HG03460 (cell line): Measurements from ENCODE around the gene MARS2.
"Not testable (repeated sequence)": the region's sequence is repeated elsewhere in the genome, so short reads cannot be mapped to it uniquely, and the experiment has no call there.

Experiments used
- ATAC-seq: cut with Tn5 transposase; IDR thresholded peaks from one replicate; pipeline ENCODE4 v1.9.1; 2021; ENCODE audit not compliant: unreplicated experiment

MARS2 gene

DNA sequence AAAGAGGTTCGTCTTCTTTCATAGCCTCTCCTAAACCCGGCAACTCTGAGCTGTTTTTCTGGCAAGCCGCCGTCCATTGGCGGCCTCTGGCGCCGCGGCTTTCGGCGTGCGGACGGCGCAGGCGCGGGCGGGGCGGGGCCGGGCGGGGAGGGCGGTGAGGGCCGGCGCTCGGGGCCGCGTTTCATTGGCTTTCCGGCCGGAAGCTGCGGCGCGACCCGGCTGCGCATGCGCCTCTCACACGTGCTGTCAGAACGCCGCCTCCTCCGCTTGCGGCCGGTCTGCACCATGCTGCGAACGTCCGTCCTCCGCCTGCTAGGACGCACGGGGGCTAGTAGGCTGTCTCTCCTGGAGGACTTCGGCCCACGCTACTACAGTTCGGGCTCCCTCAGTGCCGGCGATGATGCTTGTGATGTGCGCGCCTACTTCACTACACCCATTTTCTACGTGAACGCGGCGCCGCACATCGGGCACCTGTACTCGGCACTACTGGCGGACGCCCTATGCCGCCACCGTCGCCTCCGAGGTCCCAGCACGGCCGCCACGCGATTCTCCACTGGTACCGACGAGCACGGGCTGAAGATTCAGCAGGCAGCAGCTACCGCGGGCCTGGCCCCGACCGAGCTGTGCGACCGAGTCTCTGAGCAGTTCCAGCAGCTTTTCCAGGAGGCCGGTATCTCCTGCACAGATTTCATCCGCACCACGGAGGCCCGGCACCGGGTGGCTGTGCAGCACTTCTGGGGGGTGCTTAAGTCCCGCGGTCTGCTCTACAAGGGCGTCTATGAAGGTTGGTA, at the start of gene MARS2:
TSS of gene MARS2 (plus strand) at position 249 of the 791 bp plus-strand sequence. CDS start at position 286, 37 bp downstream.
- peak; percentile 80 for ATAC-seq

DNA sequence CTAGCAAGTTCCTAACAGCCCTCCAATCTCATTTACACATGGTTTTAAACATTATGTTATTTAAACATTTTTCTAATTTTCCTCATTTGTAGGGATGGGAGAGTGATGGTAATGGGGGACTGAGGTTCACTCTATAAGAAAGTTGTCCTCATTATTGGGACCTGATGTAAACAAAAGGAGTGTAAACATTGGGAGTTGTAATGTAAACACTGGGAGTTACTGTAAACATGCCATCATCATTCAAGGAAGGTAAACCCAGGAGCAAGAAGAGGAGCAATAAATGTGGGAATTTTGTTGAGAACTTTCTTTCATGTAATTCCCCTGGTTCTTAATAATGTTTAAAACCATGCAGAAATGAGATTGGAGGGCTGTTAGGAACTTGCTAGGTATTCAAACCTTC, 47.6 kb upstream of the MARS2 start:
- no peak for ATAC-seq

DNA sequence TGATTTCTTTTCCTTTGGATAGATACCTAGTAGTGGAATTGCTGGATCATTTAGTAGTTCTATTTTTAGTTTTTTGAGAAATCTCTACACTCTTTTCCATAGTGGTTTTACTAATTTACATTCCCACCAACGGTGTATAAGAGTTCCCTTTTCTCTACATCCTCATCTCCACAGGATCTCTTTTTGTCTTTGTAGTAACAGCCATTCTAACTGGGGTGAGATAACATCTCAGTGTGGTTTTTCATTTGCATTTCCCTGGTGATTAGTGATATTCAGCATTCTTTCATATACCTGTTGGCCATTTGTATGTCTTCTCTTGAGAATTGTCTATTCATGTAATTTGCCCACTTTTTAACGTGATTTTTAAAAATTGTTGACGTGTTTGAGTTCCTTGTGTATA, 43.5 kb upstream of the MARS2 start:
- ATAC-seq: no peak

DNA sequence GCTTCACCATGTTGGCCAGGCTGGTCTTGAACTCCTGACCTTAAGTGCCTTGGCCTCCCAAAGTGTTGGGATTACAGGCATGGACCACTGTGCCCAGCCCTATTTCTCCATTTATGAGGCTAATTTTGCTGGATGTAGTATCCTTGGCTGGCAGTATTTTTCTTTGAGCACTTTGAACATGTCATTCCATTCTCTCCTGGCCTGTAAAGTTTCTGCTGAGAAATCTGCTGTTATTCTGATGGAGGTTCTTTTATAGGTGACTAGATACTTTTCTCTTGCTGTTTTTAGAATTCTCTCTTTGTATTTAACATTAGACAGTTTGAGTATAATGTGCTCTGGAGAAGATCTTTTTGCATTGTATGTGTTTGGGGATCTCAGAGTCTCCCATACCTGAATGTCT, 38.9 kb upstream of the MARS2 start:
- no peak for ATAC-seq

DNA sequence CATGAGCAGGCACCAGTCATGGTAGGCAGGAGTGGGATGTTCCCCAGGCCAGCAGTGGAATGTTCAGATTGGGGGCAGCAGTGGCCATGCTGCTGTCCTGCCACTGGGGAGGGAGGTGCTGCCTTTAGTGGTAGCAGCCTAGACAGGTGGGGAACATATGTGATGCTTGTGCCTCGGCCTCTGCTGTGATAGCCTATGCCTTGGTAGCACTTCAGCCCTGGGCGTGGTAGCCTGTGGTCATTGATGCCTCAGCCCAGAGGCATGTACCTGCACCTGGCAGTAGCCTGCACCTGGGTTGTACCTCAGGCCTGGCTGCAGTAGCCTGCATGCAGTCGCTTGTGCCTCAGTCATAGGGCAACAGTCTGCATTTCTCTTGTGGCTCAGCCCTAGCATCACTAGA, 36.9 kb upstream of the MARS2 start:
- no peak for ATAC-seq

DNA sequence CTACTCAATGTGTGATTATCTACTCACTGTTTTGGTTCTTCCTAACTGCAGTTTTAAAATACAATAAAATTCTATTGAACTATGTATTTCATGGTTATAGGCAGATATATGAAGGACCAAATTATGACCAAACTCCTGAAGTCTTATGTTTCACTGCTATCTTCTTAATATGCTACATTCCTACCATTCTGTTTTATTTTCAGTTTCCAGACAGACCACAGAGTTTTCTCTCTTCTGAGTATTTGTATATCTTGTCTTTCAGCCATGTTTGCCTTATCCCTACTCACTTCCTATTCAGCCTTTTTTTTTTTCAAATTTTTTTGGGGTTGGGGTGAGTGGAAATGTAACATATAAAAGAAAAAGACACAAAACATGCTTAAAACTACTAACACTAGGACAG, 36.1 kb upstream of the MARS2 start:
- ATAC-seq: no peak

DNA sequence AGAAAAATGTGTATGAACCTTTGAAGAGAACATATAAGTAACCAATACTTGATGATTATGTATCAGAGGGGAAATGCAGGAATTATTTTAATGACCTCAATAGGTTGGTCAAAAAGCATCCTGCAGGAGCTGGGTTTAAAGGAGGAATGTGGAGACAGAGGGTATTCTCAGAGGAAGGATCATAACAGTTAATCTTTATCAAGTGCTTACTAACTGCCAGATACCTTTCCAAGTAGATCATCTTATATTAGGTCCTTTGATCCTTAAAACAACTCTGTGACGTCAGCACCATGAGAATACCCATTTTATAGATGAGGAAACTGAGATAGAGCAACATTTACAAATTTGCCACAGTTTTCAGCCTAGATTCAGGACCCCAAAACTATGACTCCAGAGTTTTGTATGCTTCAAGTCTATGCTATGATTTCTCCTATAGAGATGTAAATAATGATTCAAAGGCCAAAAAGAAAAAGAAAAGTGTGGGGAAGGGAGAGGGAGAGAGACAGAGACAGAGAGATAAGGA, 32.7 kb upstream of the MARS2 start:
- ATAC-seq: no peak

DNA sequence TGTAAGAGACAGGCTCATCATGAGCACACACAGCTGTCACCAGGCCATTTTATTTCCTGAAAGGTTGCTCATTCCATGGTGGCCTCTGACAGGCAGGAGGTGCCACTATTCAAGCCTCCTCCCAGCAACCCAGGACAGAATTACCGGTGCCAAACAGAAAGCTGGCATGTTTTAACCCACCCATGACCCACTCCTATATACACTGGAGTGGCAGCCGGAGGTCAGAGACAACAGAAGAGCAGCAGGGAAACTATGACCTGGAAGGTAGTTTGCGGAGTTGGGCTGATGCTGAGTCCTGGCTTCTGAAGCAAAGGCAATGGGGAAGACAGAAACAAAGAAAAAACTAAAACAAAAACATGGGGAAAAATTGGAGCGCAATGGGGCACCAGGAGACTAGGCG, 32.1 kb upstream of the MARS2 start:
- no peak for ATAC-seq

DNA sequence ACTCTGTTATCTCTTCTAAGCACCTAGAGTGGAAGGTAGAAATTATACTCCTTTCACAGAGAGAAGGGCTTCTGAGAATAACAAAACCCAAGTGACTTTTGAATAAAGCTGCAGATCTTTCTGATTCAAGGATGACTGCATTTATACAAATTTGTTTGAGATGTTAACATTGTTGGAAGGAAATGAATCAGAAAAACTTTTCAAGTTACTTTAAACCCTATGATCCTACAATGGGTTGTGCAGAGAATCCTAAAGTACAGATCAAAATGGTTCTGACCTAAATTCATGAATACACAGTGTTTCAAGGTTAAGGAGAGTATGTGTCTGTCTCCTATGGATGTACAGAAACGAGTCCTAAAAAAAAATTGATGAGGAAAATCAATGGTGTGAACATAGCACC, 31.6 kb upstream of the MARS2 start:
- ATAC-seq: no peak

DNA sequence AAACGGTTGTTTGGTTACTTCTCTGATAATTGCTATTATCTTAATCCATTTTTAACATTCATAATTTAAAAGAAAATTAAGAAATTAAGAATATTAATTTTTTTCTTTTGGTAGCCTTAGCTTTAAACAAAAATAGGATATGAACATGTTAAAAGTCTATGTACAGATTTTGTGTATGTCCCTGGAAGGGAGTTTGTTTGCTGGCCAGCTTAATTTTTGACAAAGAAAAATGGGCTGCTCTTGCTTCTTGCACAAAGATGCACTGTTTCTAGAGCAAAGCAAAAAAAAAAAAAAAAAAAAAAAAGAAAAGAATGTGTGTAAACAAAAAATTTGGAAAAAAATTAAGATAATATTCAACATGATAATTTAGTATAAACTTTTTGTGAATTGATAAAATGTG, 31.1 kb upstream of the MARS2 start:
- no peak for ATAC-seq

DNA sequence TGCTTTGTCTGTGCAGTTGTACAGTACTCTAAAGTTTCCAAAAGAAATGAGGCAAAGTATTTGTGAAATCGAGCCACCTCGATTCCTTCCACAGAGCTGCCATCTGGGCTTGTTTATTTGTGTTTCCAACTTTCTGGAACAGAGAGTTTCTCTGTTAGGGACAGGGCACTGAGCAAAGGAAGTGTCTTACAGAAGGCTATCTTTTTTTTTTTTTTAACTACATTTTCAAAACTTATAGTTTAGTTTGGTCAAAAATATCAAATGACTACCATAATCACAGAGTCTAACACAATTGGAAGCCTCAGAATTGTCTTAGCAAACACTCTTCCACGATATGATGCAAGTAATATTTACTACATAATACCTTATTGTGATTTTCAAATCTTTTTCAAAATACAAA, 30.6 kb upstream of the MARS2 start:
- ATAC-seq: no peak

DNA sequence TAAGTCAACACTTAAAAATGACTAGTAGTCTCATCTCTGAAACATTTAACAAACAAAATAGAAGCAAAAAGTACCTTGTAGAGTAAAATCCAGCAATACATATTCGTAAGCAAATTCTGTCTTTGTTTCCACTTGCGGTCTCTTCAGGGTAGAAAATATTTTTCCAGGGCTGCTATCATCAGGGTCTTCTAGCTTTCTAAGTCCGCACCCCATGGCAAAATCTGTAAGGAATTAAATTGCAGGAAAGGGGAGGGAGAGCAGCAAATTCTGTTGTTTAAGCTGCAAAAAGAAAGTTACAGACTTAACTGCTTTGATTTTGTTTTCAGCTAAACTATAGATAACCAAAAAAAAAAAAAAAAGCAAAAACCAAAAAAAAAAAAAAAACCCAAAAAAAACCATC, 29.9 kb upstream of the MARS2 start, which contains the start of gene RFTN2:
TSS of gene RFTN2 (minus strand) at position 342 of the 400 bp plus-strand sequence. CDS start at position 213, 129 bp downstream.
- ATAC-seq: no peak

DNA sequence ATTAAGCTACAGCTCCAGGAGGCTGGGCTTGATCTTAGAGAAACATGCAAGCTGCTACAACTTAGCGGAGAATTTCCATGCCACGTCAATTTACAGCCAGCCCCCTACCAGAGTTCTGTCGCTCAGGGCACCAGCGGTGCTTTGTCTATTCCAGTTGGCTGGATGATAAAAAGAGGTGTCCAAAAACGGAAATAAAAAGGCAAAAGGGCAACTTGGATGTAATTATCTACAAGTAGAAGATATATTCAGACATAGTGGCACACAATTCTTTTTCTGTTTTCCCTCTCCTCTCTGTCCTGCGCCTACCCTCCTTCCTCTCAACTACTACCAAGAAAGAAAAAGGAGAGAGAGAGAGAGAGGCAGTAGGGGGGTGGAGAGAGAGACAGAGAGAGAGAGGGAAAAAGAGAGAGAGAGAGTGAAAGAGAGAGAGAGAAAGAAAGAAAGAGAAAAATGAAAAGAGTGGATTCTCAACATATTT, 29.4 kb upstream of the MARS2 start:
- ATAC-seq: no peak

DNA sequence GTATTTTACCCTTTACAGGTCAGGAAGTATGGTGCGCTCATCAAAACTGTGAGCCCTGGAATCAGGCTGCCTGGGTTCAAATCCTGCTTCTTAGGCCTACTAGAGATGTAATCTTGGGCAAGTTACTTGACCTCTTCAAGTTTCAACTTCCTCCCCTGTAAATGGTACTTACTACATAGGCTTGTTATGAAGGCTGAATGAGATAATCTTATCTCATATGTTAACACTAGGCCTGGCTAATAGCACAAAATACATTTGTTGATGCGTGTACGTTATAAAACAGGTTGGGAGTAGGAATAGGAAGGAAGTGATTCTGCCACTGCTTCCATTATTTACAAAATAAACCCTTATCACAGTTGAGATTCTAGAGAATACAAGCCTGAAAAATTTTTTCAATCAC, 28.1 kb upstream of the MARS2 start:
- no peak for ATAC-seq

DNA sequence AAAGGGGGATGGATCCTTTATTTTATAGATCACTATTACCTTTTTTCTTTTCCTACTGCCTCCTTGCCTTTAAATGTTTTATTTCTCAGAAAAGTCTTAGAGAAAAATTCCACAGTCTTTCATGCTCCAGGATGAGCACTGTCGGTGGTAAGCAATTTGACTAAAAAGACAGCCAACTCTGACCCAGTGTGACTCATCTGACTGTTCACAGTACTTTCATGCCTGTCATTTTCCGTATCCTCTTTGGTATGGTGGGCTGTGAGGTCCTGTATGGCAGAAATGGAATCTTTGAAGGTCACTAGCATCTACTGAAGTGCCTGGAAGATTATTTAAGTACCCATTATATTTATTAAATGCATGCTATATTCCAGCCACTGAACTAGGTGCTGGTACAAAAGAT, 27.7 kb upstream of the MARS2 start:
- no peak for ATAC-seq

DNA sequence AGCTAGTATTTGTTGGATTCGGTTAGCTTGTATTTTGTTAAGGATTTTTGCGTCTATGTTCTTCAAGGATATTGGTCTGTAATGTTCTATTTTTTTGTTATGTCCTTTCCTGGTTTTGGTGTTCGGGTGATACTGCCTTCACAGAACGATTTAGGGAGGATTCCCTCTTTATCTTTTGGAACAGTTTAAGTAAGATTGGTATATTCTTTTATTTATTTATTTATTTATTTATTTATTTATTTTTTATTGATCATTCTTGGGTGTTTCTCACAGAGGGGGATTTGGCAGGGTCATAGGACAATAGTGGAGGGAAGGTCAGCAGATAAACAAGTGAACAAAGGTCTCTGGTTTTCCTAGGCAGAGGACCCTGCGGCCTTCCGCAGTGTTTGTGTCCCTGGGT, 10.0 kb upstream of the MARS2 start:
- not testable (repeated sequence) for ATAC-seq

DNA sequence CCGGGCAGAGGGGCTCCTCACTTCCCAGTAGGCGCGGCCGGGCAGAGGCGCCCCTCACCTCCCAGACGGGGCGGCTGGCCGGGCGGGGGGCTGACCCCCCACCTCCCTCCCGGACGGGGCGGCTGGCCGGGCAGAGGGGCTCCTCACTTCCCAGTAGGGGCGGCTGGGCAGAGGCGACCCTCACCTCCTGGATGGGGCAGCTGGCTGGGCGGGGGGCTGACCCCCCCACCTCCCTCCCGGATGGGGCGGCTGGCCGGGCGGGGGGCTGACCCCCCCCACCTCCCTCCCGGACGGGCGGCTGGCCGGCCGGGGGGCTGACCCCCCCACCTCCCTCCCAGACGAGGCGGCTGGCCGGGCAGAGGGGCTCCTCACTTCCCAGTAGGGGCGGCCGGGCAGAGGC, 9.2 kb upstream of the MARS2 start:
- ATAC-seq: not testable (repeated sequence)

DNA sequence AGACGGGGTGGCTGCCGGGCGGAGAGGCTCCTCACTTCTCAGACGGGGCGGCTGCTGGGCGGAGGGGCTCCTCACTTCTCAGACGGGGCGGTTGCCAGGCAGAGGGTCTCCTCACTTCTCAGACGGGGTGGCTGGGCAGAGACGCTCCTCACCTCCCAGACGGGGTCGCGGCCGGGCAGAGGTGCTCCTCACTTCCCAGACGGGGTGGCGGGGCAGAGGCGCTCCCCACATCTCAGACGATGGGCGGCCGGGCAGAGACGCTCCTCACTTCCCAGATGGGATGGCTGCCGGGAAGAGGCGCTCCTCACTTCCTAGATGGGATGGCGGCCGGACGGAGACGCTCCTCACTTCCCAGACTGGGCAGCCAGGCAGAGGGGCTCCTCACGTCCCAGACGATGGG, 8.6 kb upstream of the MARS2 start:
- ATAC-seq: not testable (repeated sequence)

DNA sequence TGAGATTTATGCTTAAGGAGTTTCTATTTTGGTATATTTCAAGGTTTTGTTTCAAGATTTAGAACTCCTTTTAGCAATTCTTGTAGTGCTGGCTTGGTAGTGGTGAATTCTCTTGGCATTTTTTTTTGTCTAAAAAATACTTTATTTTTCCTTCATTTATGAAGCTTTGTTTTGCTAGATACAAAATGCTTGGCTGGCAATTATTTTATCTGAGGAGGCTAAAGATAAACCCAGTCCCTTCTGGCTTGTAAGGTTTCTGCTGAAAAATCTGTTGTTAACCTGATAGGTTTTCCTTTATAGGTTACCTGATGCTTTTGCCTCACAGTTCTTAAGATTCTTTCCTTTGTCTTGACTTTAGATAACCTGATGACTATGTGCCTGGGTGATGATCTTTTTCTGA, 5.4 kb upstream of the MARS2 start:
- ATAC-seq: not testable (repeated sequence)

DNA sequence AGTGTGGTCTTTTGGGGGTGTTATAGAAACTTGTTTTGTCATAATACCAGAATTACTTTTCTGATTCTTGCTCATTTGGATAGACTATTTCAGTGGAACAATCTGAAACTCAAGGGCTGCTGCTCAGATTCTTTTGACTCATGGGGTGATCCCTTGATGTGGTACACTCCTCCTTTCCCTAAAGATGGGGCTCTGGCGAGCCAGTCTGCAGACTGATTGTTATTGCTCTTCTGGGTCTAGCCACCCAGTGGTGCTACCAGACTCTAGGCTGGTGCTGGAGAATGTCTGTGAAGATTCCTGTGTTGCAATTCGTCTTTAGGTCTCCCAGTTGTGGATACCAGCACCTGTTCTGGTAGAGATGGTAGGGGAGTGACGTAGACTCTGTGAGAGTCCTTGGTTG, 4.2 kb upstream of the MARS2 start:
- no peak for ATAC-seq

DNA sequence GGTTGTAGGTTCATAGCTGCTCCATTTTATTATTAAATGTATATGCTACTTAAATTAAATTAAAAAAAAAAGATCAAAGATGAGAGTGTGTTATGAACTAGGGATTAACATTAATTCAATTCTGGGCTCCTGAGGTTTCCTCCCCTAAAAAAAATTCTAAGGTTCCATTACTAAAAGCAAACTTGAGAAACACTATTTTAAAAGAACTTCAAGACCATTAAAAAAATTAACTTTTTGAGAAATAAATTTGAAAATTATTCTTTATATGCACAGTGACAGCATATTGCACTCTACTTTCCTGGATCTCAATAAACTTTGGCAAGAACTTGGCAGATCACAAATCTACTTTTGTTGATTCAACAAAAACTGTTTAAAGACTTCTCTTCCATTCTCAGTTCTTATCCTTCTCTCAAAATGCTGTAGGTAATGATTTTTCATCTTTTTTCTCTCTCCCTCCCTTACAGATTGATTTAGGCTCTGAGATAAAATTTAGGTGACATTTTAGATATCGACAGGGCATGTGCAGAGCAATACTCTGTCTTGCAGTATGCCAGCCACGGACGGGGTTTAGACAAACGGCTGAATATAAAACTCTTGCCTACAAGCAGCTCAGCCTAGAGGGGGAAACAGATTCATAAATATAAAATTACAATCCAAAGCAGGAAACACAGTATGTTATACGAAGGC, 592 bp upstream of the MARS2 start:
- ATAC-seq: peak; percentile 29
